ENCODE results near the gene ISOC2. TPM values are rescaled to one million over a fixed set of nuclear protein-coding genes. Genes with fewer than 3 reads are reported as not detected.
A peak's percentile ranks its signal among the peaks of the same experiment; 100 is the strongest.

Gene ISOC2
- total and polyA plus RNA-seq, 9 donors, result 1.4 to 39.4 (median 31.7) TPM

DNA sequence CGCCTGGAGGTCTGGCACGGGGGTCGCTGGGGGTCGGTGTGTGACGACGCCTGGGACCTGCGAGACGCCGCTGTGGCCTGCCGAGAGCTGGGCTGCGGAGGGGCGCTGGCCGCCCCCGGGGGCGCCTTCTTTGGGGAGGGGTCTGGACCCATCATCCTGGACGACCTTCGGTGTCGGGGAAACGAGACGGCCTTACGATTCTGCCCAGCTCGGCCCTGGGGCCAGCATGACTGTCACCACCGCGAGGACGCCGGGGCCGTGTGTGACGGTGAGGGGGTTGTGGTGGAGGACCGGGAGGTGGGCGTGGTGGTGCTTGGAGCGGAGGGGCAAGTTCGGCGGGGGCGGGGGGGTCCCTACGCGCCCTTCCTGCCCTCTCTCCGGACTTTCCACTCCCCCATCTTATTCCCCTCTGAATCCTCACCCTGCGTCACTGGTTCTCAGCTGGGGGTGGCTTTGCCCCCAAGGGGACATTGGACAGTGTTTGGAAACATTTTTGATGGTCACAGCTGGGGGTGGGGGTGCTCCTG lies 32.3 kb upstream of the ISOC2 start:
- Histone ChIP-seq H3K9me3 (no peaks in the 10 kb centered on the region), H3K27ac (peak overlapping the region; percentile 89 to 94), H3K4me3 (peak overlapping the region; percentile 39), H3K36me3 (no peaks in the 10 kb centered on the region), H3K4me1 (ENCODE audit: insufficient read depth) (peaks cover 8% of the 10 kb centered on the region), H3K27me3 (no peaks in the 10 kb centered on the region)
- WGBS, 3 donors, result 5 to 14% (median 9%) methylated on average over 15 to 37 of the region's 38 CpGs
- TF ChIP-seq POLR2A (IDR thresholded peaks at IDR 0.05) (no peak), EP300 (IDR thresholded peaks at IDR 0.05) (no peak)
- TF ChIP-seq, protein P1, sequence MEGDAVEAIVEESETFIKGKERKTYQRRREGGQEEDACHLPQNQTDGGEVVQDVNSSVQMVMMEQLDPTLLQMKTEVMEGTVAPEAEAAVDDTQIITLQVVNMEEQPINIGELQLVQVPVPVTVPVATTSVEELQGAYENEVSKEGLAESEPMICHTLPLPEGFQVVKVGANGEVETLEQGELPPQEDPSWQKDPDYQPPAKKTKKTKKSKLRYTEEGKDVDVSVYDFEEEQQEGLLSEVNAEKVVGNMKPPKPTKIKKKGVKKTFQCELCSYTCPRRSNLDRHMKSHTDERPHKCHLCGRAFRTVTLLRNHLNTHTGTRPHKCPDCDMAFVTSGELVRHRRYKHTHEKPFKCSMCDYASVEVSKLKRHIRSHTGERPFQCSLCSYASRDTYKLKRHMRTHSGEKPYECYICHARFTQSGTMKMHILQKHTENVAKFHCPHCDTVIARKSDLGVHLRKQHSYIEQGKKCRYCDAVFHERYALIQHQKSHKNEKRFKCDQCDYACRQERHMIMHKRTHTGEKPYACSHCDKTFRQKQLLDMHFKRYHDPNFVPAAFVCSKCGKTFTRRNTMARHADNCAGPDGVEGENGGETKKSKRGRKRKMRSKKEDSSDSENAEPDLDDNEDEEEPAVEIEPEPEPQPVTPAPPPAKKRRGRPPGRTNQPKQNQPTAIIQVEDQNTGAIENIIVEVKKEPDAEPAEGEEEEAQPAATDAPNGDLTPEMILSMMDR (IDR thresholded peaks at IDR 0.05), result no peak
- intact Hi-C loops (cut with DNase I), result no loop called here
- DNase-seq, result peak in 4 of 5 donors; percentile 53 to 69 (median 63)

DNA sequence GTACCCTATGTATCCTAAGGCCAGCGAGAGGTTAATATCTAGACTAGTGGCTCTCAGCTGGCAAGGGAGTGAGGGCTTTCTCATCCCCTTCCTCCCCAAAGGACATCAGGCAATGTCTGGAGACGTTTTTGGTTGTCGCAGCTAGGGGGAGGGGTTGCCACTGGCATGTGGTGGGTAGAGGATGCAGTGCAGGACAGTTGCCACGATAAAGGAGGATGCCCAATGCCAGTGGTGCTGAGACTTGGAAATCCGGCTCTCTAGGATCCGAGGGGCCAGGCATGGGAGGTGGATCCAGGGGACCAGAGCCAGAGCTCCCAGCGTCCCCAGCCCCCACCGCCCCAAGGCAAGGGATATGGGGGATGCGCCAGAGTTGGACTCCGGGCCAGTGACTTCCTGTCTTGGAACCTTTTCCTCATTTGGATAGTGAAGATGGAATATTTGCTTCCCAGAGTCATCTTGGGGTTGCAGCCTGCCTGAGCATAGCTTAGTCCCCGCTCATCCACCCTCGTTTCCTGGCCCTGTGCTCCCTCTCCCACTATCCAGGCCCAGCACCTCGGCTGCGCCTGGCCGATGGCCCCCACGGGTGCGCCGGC lies 31.7 kb upstream of the ISOC2 start:
- intact Hi-C loops (cut with DNase I), result no loop called here
- Histone ChIP-seq H3K36me3 (no peaks in the 10 kb centered on the region), H3K4me3 (peak overlapping the region; percentile 39), H3K9me3 (no peaks in the 10 kb centered on the region), H3K4me1 (ENCODE audit: insufficient read depth) (peaks cover 9% of the 10 kb centered on the region), H3K27ac (peak overlapping the region; percentile 89 to 94), H3K27me3 (no peaks in the 10 kb centered on the region)
- whole genome bisulfite sequencing, 3 donors, result 12 to 17% (median 16%) methylated on average over 18 of the region's 18 CpGs
- TF ChIP-seq, protein P1 (IDR thresholded peaks at IDR 0.05), result no peak
- TF ChIP-seq EP300 (IDR thresholded peaks at IDR 0.05) (no peak), POLR2A (IDR thresholded peaks at IDR 0.05) (no peak)
- peak; percentile 76 to 82 (median 78) for DNase-seq

DNA sequence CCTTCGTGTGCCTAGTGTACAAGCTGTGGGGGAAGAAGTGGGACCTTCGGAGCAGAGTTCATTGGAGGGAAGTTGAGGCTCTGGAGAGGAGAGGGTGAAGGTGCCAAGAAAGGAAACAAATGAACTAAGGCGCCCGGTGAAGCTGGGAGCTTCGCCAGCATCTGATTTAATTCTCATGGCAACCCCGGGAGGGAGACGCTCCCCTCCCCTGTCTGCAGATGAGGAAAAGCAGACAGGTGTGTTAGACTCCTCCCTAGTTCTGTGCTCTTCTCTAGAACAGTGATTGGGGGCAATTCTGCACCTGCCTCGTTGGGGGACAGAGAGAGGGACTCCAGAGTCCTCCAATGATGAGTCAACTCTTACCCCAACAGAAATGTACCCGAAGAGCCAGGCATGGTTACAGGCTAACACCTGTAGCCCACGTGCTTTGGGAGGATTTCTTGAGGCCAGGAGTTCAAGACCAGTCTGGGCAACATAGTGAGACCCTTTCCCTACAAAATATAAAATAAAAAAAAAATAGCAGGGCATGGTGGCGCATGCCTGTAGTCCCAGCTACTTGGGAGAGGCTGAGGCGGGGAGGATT lies 31.0 kb upstream of the ISOC2 start:
- TF ChIP-seq, protein P1 (IDR thresholded peaks at IDR 0.05), result no peak
- no peak for TF ChIP-seq EP300 (IDR thresholded peaks at IDR 0.05)
- no peak for TF ChIP-seq POLR2A (IDR thresholded peaks at IDR 0.05)
- intact Hi-C loops (cut with DNase I), result no loop called here
- Histone ChIP-seq H3K4me1 (ENCODE audit: insufficient read depth) (peaks cover 14% of the 10 kb centered on the region), H3K27ac (peak overlapping the region in 1 of 2 donors; percentile 89), H3K9me3 (no peaks in the 10 kb centered on the region), H3K27me3 (no peaks in the 10 kb centered on the region), H3K4me3 (no peak overlapping the region), H3K36me3 (no peaks in the 10 kb centered on the region)
- DNase-seq, result peak in 1 of 5 donors; percentile 42
- 50 to 63% (median 57%) methylated on average over 12 of the region's 12 CpGs for WGBS, 3 donors

DNA sequence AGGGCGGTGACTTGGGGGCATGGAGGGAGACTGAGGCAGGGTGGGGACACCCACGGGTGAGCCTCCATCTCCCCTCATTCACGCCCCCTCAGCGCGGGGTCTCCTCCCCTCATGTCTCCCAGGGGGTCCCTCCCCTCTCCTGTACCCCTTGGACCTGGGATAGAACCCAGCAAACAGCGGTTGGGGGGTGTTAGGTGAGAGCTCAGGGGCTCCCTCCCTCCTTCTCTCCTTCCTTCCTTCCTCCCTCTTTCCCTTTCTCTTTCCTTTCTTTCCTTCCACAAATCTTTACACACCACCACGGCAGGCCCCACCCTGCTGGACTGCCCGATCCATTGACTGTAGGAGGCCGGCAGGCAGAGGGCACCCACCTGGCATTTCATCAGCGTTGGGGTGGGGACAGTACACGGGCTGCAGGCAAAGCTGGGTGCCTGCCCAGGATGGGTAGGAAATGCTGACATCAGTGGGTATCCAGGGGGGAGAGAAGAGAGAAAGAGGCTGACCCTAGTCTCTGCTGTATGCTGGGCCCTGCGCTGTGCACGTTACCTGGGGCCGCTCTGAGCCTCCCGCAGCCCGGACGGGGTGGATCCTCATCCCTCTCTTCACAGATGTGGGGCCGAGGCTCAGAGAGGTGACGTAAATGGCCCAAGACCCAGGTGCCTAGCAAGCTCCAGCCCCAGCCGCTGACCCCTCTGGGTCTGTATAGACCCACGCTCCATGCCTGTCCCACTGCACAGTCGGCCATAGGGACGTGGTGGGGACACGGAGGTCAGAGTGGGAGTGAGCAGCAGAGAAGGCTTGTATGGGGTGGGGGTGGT lies 30.3 kb upstream of the ISOC2 start:
- Histone ChIP-seq H3K27ac (peak overlapping the region; percentile 45 to 56), H3K4me3 (no peak overlapping the region), H3K27me3 (no peaks in the 10 kb centered on the region), H3K9me3 (no peaks in the 10 kb centered on the region), H3K4me1 (ENCODE audit: insufficient read depth) (peaks cover 19% of the 10 kb centered on the region), H3K36me3 (no peaks in the 10 kb centered on the region)
- TF ChIP-seq, protein P1 (IDR thresholded peaks at IDR 0.05), result no peak
- TF ChIP-seq EP300 (IDR thresholded peaks at IDR 0.05) (no peak), POLR2A (IDR thresholded peaks at IDR 0.05) (no peak)
- intact Hi-C loops (cut with DNase I), result no loop called here
- 71 to 73% (median 71%) methylated on average over 23 to 24 of the region's 24 CpGs for WGBS, 3 donors
- peak in 2 of 5 donors; percentile 37 to 44 for DNase-seq
